Keratinocyte (primary cell): ENCODE data around the gene MZT1. TPM values are rescaled to one million over a fixed set of nuclear protein-coding genes. Genes with fewer than 3 reads are reported as not detected.
"Not testable (repeated sequence)": the region's sequence is repeated elsewhere in the genome, so short reads cannot be mapped to it uniquely, and the experiment has no call there.

ENCODE experiments used
- DNase-seq: peaks from one replicate; pipeline ENCODE4 v3.0.0-alpha.2; 2011; ENCODE audit warnings: low read depth, missing footprints, low spot score
- FAIRE-seq: peaks from 2 replicates; lab custom pipeline; 2011; peaks lifted over from hg19 to GRCh38; lab: Jason Lieb, UNC
- H2AFZ ChIP-seq: 2 replicates; pipeline ENCODE4 v1.6.0; 2012; ENCODE audit warnings: low read length, control low read depth, inconsistent platforms; ENCODE audit not compliant: control insufficient read depth
- H3K27ac ChIP-seq: 2 replicates; pipeline ENCODE4 v1.5.1; 2011; ENCODE audit warnings: low read length; ENCODE audit not compliant: control insufficient read depth, insufficient read depth
- H3K27me3 ChIP-seq: 3 replicates; pipeline ENCODE4 v1.6.0; 2011; ENCODE audit warnings: low read length; ENCODE audit not compliant: control insufficient read depth, insufficient read depth; ENCODE audit errors: extremely low read depth
- H3K36me3 ChIP-seq, 2 experiments: 2 replicates in 1 of 2; 3 replicates in 1 of 2; pipeline ENCODE4 v1.5.1; 2011; ENCODE audit warnings: low read length in 2 of 2, mild to moderate bottlenecking in 1 of 2; ENCODE audit not compliant: control insufficient read depth in 2 of 2, insufficient read depth in 2 of 2; ENCODE audit errors: extremely low read depth in 1 of 2
- H3K4me1 ChIP-seq: 3 replicates; pipeline ENCODE4 v1.5.1; 2011; ENCODE audit warnings: low read length; ENCODE audit not compliant: control insufficient read depth, insufficient read depth; ENCODE audit errors: extremely low read depth
- H3K4me2 ChIP-seq: 3 replicates; pipeline ENCODE4 v1.6.0; 2011; ENCODE audit warnings: low read depth, low read length; ENCODE audit not compliant: control insufficient read depth, insufficient read depth; ENCODE audit errors: extremely low read depth
- H3K4me3 ChIP-seq, 3 experiments: fragments of 200-600 bp in 1 of 3; sonication (generic) in 1 of 3; 2 replicates in 2 of 3; 3 replicates in 1 of 3; pipeline ENCODE4 v1.5.1; 2011 to 2016; ENCODE audit warnings: low read length in 3 of 3, mild to moderate bottlenecking in 3 of 3, control low read depth in 2 of 3, inconsistent platforms in 1 of 3, low read depth in 1 of 3, mixed read lengths in 1 of 3, mixed run types in 1 of 3, moderate library complexity in 1 of 3; ENCODE audit not compliant: control insufficient read depth in 2 of 3, insufficient read depth in 2 of 3; ENCODE audit errors: extremely low read depth in 1 of 3
- H3K79me2 ChIP-seq: 2 replicates; pipeline ENCODE4 v1.6.0; 2012; ENCODE audit warnings: low read length; ENCODE audit not compliant: control insufficient read depth, insufficient read depth
- H3K9ac ChIP-seq: 3 replicates; pipeline ENCODE4 v1.6.0; 2011; ENCODE audit warnings: low read length; ENCODE audit not compliant: control insufficient read depth, insufficient read depth; ENCODE audit errors: extremely low read depth
- H3K9me1 ChIP-seq: 3 replicates; pipeline ENCODE4 v1.6.0; 2011; ENCODE audit warnings: low read length; ENCODE audit not compliant: control insufficient read depth, insufficient read depth; ENCODE audit errors: extremely low read depth
- H3K9me3 ChIP-seq: 2 replicates; pipeline ENCODE4 v1.5.1; 2012; ENCODE audit warnings: low read depth, low read length; ENCODE audit not compliant: control insufficient read depth
- H4K20me1 ChIP-seq: 3 replicates; pipeline ENCODE4 v1.6.0; 2011; ENCODE audit warnings: low read length; ENCODE audit not compliant: control insufficient read depth, insufficient read depth; ENCODE audit errors: extremely low read depth
- EZH2 ChIP-seq: IDR thresholded peaks from one replicate; pipeline ENCODE4 v1.6.1; 2012; ENCODE audit warnings: inconsistent platforms, mild to moderate bottlenecking, low read length, moderate library complexity
- dilution Hi-C: fragments of 300-500 bp; cut with MboI; formaldehyde crosslinking; loops from one replicate; pipeline ENCODE4 v1.7.0; 2020; ENCODE audit warnings: low sequenced_read_pairs; ENCODE audit not compliant: extremely low pct_ligation_motif_present
- polyA plus RNA-seq, 5 experiments: library from polyadenylated mRNA; depleted of rRNA in 3 of 5; stranded (reverse) in 3 of 5; stranded (forward) in 1 of 5; unstranded in 1 of 5; fragments of >200 nt; gene quantifications; 1 replicate in 1 of 5; 2 replicates in 3 of 5; 3 replicates in 1 of 5; pipeline versions ENCODE4 v1.2.1 to v1.2.3, GENCODE V29; 2011 to 2012; ENCODE audit warnings: missing spikeins in 2 of 5, low read depth in 1 of 5, low replicate concordance in 1 of 5
- TF ChIP-seq, protein P1 (sequence below), 3 experiments: IDR thresholded peaks in 1 of 3; conservative IDR thresholded peaks in 1 of 3; optimal IDR thresholded peaks in 1 of 3; 2 replicates in 2 of 3; 3 replicates in 1 of 3; pipeline versions ENCODE3 to v1.5.1; 2011; ENCODE audit warnings: low read length in 3 of 3, mild to moderate bottlenecking in 3 of 3, moderate library complexity in 2 of 3, control low read depth in 1 of 3, inconsistent platforms in 1 of 3; ENCODE audit not compliant: insufficient read depth in 2 of 3; ENCODE audit errors: extremely low read depth in 1 of 3

MZT1 gene
- polyA plus RNA-seq, 1 donor (not counting 4 experiments of a cell fraction or from before 2014, with no cell fraction given), result 13.7 TPM

DNA sequence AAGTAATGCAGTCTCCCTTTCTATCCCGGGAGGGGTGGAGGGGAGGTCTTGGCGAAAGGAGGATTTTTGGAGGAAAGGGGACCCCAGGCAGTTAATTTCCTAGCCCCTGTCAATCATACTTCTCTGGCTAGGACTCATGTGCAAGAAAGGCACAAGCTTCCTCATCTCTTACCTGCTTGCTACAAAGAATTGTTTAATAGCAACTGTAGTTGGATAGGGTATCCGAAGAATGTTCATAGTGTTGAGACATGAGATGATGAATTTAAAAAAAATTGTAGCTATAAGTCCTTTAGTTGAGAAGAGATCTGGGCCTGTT is 819 bp upstream of the MZT1 start:
- Histone ChIP-seq H3K9ac (peak overlapping the region; percentile 83), H4K20me1 (no peaks in the 10 kb centered on the region), H3K9me3 (no peaks in the 10 kb centered on the region), H3K27ac (peak overlapping the region; percentile 71), H3K4me3 (peak overlapping the region; percentile 53 to 90 (median 85)), H3K79me2 (peaks cover 71% of the 10 kb centered on the region), H3K4me1 (peaks cover 13% of the 10 kb centered on the region), H3K36me3 (peaks cover 0 to 3% of the 10 kb centered on the region in 2 experiments), H3K9me1 (no peaks in the 10 kb centered on the region), H3K27me3 (no peaks in the 10 kb centered on the region), H3K4me2 (peak overlapping the region; percentile 41), H2AFZ (peak overlapping the region; percentile 97)
- dilution Hi-C loops, result no loop called here
- no peak for DNase-seq
- TF ChIP-seq, protein P1, sequence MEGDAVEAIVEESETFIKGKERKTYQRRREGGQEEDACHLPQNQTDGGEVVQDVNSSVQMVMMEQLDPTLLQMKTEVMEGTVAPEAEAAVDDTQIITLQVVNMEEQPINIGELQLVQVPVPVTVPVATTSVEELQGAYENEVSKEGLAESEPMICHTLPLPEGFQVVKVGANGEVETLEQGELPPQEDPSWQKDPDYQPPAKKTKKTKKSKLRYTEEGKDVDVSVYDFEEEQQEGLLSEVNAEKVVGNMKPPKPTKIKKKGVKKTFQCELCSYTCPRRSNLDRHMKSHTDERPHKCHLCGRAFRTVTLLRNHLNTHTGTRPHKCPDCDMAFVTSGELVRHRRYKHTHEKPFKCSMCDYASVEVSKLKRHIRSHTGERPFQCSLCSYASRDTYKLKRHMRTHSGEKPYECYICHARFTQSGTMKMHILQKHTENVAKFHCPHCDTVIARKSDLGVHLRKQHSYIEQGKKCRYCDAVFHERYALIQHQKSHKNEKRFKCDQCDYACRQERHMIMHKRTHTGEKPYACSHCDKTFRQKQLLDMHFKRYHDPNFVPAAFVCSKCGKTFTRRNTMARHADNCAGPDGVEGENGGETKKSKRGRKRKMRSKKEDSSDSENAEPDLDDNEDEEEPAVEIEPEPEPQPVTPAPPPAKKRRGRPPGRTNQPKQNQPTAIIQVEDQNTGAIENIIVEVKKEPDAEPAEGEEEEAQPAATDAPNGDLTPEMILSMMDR (optimal IDR thresholded peaks at IDR 0.05 in 1 of 3, IDR thresholded peaks at IDR 0.05 in 1 of 3, conservative IDR thresholded peaks at IDR 0.05 in 1 of 3; ENCODE audit: extremely low read depth in 1 of 3, insufficient read depth in 2 of 3, low read length in 3 of 3), result no peak
- no peak for TF ChIP-seq EZH2
- FAIRE-seq, result no peak

DNA sequence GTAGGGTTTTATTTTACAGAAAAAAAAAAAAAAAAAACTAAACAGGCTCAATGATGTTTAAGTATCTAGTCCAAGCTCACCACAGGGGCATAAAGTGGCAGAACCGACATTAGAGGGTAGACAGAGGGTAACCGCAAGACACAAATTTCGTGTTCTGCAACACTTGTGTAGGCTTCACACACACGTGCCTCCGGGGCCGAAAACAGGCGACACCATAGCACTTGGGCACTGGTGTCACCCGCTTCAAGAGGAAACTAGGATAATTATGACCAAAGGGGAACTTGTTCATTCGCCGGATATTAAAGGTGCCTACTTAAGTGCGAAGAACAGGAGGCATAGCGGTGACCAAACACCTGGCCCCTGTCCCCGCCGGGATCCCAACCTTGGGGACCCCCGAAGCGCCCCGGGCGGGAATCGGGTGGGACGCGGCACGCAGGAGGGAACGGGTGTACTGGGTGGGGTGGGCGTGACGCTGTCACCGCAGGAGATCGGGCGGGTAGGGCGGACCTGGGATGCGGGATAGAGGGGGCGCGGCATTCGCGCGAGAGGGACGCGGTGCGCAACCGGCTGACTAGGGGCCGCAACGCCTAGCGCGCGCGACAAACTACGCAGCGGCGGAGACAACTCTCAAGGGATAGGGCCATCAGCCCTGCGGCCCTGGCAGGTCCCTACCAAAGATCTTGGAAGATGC is 558 bp downstream of the MZT1 start:
- Histone ChIP-seq H3K36me3 (peaks cover 0 to 2% of the 10 kb centered on the region in 2 experiments), H3K27ac (peak overlapping the region; percentile 71), H3K27me3 (no peaks in the 10 kb centered on the region), H3K9ac (peak overlapping the region; percentile 83), H3K4me1 (peaks cover 13% of the 10 kb centered on the region), H3K9me3 (no peaks in the 10 kb centered on the region), H3K4me2 (peak overlapping the region; percentile 91), H3K79me2 (peaks cover 80% of the 10 kb centered on the region), H3K9me1 (no peaks in the 10 kb centered on the region), H2AFZ (peak overlapping the region; percentile 95), H4K20me1 (no peaks in the 10 kb centered on the region), H3K4me3 (peak overlapping the region; percentile 53 to 90 (median 85))
- DNase-seq (no peak), FAIRE-seq (no peak)
- dilution Hi-C loops, result no loop called here
- TF ChIP-seq EZH2, result no peak

DNA sequence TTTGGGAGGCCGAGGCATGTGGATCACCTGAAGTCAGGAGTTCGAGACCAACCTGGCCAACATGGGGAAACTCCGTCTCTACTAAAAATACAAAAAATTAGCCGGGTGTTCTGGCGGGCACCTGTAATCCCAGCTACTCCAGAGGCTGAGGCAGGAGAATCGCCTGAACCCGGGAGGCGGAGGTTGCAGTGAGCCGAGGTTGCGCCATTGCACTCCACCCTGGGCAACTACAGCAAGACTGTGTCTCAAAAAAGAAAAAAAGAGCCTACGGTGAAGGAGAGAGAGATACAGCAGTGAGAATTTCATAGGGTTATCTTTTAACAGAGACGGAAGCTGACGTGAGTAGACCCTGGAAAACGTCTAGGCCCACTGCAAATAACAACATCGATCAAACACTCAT is 1.2 kb downstream of the MZT1 start:
- H2AFZ ChIP-seq, dilution Hi-C loops, H3K9ac ChIP-seq, H3K9me3 ChIP-seq, H4K20me1 ChIP-seq, H3K9me1 ChIP-seq, H3K36me3 ChIP-seq, FAIRE-seq, H3K27me3 ChIP-seq, H3K27ac ChIP-seq, DNase-seq: not testable (repeated sequence)
- Histone ChIP-seq H3K4me1 (peaks cover 13% of the 10 kb centered on the region), H3K4me2 (peak overlapping the region; percentile 91), H3K79me2 (peaks cover 87% of the 10 kb centered on the region), H3K4me3 (peak overlapping the region in 2 of 3 experiments; percentile 53 to 90)
